GM21723 (cell line): Measurements from ENCODE around the gene PDZRN4.
"Not testable (repeated sequence)": the region's sequence is repeated elsewhere in the genome, so short reads cannot be mapped to it uniquely, and the experiment has no call there.

Source experiments
- ATAC-seq: cut with Tn5 transposase; IDR thresholded peaks from one replicate; pipeline ENCODE4 v1.9.1; 2021; ENCODE audit warnings: mild to moderate bottlenecking, moderate library complexity; ENCODE audit not compliant: unreplicated experiment

The PDZRN4 gene

DNA sequence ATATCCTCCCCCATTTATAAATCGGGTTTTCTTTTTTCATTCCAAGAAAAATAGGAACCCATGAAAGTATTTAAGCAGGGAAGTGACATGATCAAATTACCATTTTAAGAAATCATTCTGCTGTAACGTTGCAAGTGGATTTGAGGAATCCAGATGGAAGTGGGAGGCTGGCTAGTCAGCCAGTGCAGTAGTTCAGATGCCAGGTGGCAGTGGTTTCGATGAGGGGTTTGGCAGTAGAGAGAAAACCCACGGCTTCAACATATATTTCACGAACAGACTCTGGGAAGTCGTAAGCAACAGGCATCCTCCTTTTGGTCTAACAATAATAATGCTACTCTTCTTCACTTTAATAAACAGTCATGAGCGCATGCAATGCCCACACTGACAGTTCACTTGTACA, 25.0 kb downstream of the PDZRN4 start:
- no peak for ATAC-seq

DNA sequence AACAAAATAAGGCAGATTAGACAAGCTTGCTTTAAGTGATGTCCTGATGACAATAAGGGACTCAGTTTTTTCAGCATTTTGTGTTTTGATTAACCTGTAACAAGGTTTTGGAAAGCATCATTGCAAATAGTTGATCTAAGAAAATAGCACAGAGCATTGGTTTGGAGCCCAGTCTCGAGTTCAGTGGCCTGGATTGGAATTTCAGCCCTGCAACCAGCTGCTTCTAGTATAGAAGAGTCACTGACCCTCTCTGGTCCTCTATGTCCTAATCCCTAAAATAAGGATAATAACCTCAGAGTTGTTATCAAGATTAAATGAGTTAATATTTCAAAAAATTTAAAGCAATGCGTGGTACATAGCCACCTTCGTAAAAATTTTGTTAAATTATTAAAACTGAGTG, 25.5 kb downstream of the PDZRN4 start:
- ATAC-seq = no peak

DNA sequence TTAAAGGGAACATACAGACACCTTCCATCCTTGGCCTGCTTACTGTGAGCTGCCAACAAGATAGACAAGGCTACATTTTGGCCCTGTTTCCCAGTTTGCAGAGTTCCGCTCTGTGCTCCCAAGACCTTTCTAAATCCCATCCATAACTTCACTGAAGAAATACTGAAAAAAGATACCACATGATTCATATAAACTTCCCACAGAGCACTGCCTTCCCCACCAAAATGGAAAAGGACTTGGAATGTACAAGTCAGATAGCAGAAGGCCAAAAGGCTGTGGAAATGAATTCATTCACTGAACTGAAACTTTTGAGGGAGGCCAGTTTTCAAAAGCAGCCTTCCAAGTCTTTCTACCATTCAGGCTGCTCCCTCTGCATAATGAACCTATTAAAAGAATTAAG, 29.6 kb downstream of the PDZRN4 start:
- no peak for ATAC-seq

DNA sequence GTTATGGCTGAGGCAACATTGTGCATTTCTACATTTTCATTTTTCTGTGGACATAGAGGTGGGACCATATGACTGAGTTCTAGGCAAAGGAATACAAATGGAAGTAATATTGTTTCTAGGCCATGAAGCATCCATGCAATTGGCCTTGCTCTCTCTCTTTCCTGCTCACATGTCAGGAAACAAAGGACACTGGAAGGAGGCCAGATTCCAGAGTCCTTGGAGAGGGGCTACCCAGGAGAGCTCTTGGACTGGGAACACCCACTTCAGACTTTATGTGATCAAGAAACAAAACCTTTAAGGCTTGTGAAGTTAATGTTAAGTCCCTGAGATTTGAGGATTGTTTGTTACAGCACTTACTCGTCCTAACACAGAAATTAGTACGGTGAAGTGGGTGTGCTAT, 32.8 kb downstream of the PDZRN4 start:
- no peak for ATAC-seq

DNA sequence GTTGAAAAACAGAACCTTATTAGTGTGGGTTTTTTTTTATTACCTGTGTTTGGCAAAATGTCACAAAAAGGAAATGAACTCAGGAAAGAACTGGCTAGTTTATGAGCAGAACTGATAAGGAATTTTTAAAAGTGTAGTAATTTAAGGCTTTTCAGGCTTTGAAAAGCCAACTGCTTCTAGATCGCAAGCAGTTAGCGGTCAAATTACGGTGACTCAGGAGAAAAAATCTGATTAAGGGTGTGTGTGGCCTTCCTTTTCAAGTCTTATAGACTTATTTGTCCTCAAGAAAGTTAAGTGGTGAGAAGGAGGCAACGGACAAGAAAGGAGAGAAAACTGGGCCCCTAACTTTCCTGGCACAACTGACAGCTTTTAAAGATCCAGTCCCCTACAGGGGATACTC, 33.4 kb downstream of the PDZRN4 start:
- no peak for ATAC-seq

DNA sequence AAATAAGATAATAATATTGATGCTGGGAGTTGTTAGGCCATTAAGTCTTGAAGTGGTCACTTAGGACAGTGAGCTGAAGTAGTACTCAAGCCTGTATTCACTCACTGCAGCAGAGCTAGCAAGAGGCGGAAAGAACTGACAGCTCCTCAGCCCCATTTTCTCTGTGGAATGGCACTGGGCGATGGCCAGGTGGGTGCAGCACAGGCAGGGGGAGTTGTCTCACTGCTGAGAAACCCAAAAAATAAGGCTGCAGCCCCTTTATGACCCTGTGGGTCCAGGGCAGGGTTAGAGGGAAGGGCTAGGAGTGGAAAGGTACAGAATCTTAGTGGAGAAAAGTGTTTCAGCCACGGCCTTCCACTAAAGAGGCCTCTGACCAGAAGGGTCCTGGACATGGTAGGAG, 35.5 kb downstream of the PDZRN4 start:
- no peak for ATAC-seq

DNA sequence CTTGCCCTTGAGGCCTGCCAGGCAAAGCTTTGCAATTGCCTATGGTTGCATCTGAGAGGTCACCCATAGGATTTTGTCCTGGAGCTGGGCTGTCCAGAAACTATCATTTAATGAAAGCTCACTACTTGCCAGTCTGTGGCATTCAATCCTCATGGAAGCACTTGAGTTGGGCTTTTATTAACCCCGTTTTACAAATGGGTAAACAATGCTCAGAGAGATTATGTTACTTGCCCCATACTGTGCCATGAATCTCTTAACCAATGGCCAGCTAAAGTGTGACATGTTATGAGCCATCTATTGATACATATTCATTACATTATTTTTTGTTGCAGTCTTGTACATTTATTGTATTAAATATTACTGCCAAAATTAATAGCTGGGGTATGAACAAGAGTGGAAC, 35.9 kb downstream of the PDZRN4 start:
- no peak for ATAC-seq

DNA sequence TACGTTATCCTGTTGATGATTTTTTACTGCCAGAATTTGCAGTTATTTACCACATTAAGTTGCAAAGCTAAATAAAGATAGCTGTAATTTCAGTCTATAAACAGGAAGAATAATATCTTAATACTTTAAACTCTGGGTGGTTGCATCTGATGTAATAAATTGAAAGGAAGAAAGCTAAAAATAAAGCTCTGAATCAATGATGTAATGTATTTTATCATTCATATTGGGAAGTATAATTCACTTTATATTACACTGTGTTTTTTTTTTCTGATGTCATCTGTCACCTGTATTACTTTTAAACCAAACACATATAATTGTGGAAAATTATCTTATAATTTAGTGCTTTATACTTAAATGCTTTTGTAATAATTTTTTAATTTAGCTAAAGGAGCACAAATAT, 37.1 kb downstream of the PDZRN4 start:
- ATAC-seq = no peak

DNA sequence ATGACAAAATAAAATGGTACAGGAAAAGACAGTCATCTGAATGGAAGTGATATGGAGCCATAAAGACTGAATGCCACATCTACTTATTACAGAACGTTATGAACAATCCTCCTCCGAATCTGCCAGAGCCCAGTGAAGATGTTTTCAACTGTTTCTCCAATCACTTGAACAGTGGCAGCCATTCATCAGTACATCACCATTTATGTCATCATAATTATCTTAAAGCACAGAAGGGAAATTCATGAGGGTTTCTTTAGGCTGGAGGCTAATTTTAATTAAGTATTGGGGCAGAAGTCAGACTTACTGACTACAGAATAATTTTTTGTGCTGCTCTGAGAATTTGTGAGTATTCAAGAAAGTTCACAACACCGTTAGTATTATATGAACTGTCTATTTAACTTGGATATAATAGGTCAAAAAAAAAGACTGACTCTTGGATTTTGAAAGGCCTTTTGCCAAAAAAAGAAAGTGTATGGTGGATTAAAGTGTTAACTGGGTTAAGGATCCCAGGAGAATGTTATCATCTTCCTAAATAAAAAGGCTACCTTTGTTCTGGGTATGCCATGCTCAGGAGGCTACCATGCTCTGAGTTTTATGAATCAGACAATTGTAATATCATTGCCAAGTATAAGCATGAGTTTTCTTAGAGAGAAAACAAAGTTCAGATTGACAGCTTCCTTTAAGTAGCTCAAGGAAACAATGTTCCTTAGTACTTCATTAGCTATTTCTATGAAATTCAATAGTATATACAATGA, 40.1 kb downstream of the PDZRN4 start:
- ATAC-seq = no peak

DNA sequence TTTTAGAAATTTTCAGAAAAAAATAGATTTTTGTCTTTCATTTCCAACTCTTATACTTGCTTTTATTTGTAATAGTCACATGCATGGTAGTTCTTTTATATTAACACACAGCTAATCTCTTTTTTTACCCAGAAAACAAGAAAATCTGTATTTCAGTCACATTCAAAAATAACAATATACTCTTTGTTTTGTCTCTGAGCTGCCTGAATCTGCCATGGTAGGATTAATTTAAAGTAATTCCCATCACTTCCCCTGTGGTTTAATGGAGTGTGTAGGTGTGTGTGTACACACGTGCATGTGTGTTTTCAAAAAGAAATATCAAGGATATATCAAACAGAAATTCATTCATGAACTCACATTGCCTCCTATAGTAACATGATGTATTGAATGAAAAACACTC, 42.6 kb downstream of the PDZRN4 start:
- no peak for ATAC-seq

DNA sequence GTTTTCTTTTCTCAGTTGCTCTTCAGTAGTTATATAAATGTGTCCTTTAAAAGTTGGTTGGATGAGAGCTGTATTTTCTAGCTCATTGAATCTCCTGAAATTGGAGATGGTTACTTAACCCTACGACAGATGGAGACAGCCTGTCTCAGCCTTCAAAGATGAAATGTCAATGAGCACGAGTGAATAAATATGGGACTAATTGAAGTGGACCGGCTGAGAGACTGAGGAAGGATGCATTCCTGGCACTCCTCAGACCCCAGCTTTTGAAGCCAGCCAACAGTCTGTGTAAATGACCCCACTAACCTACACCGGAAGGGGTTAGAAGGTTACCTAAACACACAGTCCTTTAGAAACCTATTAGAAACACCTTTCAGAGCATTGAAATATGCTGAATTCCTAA, 46.6 kb downstream of the PDZRN4 start:
- ATAC-seq = no peak

DNA sequence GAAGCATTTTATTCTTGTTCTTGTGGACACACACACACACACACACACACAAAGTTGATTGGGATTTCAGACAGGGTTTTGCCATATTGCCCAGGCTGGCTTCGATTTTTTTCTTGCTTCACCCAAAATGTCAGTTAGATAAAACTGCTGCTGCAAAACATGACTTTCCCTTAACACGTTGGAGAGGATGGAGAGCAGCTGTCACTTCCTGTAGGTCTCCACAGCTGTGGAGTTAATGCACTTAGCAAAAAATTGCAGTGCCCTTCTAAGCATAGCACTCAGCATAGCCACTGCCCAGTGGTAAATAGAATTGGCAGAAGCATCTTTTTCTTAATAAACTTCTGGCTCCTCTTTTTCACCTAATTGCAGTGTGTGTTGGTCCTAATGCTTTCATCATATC, 54.5 kb downstream of the PDZRN4 start:
- no peak for ATAC-seq

DNA sequence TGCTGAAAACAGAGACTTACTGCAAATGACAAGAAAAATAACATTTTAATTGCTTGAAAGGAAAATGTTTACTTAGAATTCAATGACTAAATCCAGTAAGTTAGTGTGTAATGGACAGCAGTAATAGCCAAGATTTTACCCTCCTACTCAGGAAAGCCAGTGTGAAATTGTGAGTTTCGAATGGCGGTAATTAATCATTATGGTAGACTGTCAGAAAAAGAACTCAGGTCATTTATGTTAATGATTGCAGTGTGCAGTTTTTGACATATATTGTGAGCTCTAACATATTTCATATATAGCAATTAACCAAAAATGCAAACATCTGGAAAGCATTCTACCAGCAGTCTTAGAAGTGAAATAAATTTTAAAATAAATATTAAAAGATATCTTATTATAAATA, 60.3 kb downstream of the PDZRN4 start:
- ATAC-seq = no peak

DNA sequence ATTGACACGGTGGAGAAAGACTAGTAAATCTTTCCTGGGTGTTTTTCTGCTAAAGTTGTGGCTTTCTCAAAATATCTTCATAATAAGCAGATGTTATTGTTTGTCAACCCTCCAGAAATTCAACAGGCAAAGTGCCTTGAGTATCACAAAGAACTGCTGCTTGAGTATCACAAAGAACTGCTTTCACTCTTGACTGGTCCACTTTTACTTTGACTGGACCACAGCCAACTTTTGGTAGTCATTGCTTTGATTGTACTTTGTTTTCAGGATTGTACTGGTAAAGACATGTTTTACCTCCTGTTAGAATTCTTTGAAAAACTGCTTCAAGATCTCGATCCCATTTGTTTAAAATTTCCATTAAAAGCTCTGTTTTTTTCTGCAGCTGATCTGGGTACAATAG, 62.6 kb downstream of the PDZRN4 start:
- ATAC-seq = no peak

DNA sequence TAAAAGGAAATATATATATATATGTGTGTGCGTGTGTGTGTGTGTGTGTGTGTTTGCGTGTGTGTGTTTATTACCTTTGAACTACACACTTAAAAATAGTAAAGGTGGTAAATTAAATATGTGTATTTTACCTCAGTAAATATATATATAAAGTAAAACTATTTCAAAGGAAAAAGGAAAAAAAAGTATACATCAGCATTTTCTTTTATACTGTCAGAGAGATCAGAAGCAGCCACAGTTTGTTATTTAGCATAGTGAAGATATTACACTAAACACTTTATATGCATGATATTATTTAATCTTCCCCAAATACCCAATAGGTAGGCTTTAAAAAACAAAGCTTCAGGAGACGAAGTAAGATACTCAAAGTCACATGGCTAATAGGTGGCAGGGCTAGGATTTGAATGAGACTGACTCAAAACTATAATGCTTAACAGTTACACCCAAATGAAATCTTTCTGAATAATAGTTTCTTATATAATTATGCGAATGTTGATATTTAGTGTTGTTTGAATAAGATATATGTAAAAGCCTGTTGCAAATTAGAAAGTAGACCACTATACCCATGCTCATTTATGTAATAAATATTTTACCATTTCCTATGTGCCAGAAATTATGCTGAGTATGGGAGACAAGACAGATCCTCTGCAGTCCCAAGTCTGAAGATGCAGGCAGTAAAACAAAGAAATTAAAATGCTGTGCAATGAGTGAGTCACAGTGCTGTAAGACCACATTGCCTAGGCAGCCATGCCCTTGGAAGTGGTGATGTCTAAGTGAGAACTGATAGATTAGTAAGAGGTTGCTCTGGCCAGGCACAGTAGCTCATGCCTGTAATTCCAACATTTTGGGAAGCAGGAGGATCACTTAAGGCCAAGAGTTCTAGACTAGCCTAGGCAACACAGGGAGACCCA, 66.1 kb downstream of the PDZRN4 start:
- ATAC-seq = no peak

DNA sequence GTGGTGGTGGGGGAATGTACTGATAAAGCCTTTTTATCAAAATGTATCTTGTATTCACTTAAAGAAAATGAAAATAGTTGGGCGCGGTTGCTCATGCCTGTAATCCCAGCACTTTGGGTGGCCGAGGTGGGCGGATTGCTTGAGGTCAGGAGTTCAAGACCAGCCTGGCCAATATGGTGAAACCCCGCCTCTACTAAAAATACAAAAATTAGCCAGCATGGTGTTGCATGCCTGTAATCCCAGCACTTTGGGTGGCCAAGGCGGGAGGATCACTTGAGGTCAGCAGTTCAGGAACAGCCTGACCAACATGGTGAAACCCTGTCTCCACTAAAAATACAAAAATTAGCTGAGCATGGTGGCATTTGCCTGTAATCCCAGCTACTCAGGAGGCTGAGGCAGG, 75.1 kb downstream of the PDZRN4 start:
- ATAC-seq = not testable (repeated sequence)

DNA sequence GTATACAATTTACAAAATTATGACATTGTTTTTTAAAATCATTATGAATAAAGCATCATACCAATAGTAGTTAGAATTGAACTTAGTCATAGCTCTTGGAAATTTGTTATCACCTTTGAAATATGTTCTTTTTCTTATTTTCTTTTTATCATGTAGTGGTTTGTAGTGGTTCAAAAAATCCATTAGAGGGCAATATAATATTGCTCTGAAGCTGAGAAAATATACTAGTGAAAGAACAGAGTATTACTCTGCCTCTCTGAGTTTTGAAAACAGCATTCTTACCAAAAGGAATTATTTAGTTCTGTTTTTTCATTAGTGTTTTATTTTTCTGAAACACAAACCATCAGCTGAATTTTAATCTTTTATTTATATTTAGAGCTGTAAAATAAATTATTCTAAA, 76.2 kb downstream of the PDZRN4 start:
- ATAC-seq = no peak

DNA sequence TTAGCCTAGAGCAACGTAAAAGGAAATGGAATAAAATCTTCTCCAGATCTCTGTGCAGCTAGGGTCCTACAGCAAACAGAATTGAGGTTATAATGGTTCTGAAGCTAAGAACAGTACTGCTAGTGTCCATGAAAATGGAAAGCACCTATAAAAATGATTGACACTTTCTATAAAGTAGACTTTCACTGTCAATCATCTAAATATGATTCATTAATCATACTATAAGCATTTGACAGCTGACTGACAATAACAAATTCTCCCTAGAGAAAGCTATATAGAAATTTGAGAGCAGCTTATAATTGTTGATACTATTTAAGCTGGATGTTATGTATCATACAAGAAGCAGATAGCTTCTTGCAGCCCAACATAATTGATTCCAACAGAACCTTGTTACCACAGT, 80.9 kb downstream of the PDZRN4 start:
- no peak for ATAC-seq

DNA sequence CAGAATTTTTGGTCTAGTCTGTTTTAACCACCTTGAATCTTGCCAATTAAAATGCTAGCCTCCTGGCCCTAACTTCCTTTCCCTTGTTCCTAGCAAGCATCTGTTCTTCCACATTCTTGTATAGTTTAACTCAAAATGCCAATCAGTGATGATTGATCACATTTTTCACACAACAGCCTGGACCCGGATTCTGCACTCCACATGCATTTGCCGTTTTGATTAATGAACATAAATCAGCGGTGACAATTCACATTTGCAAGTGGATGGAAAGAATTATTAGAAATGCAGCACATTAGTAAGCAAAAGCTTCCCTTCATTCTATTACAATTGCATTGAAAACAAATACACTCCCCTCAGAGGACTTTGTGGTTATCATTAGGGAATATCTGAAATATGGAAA, 83.4 kb downstream of the PDZRN4 start:
- no peak for ATAC-seq

DNA sequence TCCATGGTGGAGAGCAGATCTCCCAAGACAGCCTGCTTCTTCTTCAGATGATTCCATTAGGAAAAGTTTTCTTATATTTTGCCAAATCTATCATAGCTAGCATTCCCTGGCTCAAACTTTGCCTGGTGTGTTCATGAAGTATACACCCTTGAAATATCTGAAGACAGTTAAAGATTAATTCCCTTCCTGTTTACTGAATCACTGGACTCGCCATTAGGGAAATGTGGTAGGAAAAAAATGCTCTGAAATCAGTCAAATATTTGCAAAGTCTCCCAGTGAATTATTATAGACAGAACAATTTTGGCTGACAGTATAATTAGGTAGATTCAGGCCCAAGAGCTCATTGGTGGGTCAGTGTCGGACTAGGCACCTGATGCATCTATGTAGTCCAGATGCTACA, 86.5 kb downstream of the PDZRN4 start:
- ATAC-seq = no peak

DNA sequence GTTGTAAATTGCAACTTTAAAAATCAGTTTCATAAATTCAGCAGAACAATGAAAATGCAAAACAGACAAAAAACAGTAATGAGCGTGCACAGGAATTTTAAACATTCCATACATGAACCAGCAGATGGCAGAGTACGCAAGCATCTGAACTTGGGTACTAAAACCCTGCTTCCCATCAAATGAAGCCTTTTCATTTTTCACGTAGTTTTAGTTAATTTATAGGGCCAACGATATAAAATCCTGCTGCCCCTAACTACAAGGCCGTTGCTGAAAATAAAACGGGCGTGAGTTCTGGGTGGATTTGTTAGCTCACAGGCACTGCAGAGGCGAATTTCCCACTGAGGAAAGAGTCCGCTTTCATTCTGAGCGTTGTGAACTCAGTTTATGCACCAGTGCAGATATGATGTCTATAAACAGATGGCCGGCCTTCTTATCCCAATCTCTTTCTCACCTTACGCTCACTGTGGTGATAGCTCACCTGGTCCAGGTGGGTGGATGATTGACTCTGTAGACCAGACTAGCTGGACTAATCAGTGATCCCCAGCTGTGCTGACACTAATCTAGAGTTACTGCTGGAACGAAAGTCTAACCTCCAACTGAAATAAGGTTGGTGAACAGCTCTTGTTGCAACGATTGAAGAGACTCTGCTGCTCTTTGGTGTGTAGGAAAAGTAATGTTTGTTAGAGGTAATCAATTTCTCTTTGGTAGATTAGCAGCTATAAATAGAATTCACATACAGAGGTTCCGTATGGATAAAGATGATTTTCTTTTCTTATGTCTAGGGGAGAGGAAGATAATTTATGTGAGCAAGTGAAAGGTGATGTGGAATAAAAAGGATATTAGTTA, 89.2 kb downstream of the PDZRN4 start:
- peak; percentile 52 for ATAC-seq

DNA sequence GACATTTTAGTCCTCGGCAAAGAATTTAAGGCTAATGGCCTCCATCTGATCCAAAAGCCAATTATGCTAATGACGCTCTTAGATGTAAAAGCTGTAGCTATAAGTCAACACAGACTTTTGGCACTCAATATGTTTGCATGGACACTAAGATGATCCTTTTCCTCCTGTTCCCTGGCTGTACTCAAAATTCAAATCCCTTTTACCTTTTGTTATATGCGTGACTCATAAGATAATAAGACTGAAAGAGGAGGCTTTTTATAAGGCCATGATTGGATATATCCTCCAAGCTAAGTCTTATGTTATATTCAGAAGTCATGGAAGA, 89.8 kb downstream of the PDZRN4 start:
- ATAC-seq = no peak
